Measurements from ENCODE around the gene UGT1A10.

GRCh38 chr2:233810385-233810784 lies 174.1 kb downstream of the UGT1A10 start:
- TF ChIP-seq BRCA1 (CRISPR knock-in tag; IDR thresholded peaks at IDR 0.05): no peak
- TF ChIP-seq ZNF552 (CRISPR knock-in tag; IDR thresholded peaks at IDR 0.05; ENCODE audit: borderline replicate concordance): no peak
- no peak for TF ChIP-seq ZNF589 (CRISPR knock-in tag; conservative IDR thresholded peaks at IDR 0.05)
- no peak for TF ChIP-seq ZNF451 (CRISPR knock-in tag; IDR thresholded peaks at IDR 0.05)
- no peak for TF ChIP-seq CBFB (CRISPR knock-in tag; IDR thresholded peaks at IDR 0.05)
- TF ChIP-seq, protein P1, sequence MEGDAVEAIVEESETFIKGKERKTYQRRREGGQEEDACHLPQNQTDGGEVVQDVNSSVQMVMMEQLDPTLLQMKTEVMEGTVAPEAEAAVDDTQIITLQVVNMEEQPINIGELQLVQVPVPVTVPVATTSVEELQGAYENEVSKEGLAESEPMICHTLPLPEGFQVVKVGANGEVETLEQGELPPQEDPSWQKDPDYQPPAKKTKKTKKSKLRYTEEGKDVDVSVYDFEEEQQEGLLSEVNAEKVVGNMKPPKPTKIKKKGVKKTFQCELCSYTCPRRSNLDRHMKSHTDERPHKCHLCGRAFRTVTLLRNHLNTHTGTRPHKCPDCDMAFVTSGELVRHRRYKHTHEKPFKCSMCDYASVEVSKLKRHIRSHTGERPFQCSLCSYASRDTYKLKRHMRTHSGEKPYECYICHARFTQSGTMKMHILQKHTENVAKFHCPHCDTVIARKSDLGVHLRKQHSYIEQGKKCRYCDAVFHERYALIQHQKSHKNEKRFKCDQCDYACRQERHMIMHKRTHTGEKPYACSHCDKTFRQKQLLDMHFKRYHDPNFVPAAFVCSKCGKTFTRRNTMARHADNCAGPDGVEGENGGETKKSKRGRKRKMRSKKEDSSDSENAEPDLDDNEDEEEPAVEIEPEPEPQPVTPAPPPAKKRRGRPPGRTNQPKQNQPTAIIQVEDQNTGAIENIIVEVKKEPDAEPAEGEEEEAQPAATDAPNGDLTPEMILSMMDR (CRISPR knock-in tag; IDR thresholded peaks at IDR 0.05): no peak
- no peak for TF ChIP-seq ZNF274 (CRISPR knock-in tag; IDR thresholded peaks at IDR 0.05)
- no peak for TF ChIP-seq GATAD1 (CRISPR knock-in tag; IDR thresholded peaks at IDR 0.05)
- TF ChIP-seq, protein P2, sequence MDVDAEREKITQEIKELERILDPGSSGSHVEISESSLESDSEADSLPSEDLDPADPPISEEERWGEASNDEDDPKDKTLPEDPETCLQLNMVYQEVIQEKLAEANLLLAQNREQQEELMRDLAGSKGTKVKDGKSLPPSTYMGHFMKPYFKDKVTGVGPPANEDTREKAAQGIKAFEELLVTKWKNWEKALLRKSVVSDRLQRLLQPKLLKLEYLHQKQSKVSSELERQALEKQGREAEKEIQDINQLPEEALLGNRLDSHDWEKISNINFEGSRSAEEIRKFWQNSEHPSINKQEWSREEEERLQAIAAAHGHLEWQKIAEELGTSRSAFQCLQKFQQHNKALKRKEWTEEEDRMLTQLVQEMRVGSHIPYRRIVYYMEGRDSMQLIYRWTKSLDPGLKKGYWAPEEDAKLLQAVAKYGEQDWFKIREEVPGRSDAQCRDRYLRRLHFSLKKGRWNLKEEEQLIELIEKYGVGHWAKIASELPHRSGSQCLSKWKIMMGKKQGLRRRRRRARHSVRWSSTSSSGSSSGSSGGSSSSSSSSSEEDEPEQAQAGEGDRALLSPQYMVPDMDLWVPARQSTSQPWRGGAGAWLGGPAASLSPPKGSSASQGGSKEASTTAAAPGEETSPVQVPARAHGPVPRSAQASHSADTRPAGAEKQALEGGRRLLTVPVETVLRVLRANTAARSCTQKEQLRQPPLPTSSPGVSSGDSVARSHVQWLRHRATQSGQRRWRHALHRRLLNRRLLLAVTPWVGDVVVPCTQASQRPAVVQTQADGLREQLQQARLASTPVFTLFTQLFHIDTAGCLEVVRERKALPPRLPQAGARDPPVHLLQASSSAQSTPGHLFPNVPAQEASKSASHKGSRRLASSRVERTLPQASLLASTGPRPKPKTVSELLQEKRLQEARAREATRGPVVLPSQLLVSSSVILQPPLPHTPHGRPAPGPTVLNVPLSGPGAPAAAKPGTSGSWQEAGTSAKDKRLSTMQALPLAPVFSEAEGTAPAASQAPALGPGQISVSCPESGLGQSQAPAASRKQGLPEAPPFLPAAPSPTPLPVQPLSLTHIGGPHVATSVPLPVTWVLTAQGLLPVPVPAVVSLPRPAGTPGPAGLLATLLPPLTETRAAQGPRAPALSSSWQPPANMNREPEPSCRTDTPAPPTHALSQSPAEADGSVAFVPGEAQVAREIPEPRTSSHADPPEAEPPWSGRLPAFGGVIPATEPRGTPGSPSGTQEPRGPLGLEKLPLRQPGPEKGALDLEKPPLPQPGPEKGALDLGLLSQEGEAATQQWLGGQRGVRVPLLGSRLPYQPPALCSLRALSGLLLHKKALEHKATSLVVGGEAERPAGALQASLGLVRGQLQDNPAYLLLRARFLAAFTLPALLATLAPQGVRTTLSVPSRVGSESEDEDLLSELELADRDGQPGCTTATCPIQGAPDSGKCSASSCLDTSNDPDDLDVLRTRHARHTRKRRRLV (CRISPR knock-in tag; IDR thresholded peaks at IDR 0.05): no peak
- TF ChIP-seq EP300 (IDR thresholded peaks at IDR 0.05; ENCODE audit: low read depth in 2 of 2, low read length in 2 of 2): no peak
- no peak for TF ChIP-seq EP300 (CRISPR knock-in tag; IDR thresholded peaks at IDR 0.05; ENCODE audit: borderline replicate concordance)
- no peak for TF ChIP-seq IRX3 (CRISPR knock-in tag; IDR thresholded peaks at IDR 0.05; ENCODE audit: borderline replicate concordance, low read depth)
- no peak for TF ChIP-seq ZNF180 (CRISPR knock-in tag; IDR thresholded peaks at IDR 0.05; ENCODE audit: borderline replicate concordance, low read depth)
- TF ChIP-seq, protein P3, sequence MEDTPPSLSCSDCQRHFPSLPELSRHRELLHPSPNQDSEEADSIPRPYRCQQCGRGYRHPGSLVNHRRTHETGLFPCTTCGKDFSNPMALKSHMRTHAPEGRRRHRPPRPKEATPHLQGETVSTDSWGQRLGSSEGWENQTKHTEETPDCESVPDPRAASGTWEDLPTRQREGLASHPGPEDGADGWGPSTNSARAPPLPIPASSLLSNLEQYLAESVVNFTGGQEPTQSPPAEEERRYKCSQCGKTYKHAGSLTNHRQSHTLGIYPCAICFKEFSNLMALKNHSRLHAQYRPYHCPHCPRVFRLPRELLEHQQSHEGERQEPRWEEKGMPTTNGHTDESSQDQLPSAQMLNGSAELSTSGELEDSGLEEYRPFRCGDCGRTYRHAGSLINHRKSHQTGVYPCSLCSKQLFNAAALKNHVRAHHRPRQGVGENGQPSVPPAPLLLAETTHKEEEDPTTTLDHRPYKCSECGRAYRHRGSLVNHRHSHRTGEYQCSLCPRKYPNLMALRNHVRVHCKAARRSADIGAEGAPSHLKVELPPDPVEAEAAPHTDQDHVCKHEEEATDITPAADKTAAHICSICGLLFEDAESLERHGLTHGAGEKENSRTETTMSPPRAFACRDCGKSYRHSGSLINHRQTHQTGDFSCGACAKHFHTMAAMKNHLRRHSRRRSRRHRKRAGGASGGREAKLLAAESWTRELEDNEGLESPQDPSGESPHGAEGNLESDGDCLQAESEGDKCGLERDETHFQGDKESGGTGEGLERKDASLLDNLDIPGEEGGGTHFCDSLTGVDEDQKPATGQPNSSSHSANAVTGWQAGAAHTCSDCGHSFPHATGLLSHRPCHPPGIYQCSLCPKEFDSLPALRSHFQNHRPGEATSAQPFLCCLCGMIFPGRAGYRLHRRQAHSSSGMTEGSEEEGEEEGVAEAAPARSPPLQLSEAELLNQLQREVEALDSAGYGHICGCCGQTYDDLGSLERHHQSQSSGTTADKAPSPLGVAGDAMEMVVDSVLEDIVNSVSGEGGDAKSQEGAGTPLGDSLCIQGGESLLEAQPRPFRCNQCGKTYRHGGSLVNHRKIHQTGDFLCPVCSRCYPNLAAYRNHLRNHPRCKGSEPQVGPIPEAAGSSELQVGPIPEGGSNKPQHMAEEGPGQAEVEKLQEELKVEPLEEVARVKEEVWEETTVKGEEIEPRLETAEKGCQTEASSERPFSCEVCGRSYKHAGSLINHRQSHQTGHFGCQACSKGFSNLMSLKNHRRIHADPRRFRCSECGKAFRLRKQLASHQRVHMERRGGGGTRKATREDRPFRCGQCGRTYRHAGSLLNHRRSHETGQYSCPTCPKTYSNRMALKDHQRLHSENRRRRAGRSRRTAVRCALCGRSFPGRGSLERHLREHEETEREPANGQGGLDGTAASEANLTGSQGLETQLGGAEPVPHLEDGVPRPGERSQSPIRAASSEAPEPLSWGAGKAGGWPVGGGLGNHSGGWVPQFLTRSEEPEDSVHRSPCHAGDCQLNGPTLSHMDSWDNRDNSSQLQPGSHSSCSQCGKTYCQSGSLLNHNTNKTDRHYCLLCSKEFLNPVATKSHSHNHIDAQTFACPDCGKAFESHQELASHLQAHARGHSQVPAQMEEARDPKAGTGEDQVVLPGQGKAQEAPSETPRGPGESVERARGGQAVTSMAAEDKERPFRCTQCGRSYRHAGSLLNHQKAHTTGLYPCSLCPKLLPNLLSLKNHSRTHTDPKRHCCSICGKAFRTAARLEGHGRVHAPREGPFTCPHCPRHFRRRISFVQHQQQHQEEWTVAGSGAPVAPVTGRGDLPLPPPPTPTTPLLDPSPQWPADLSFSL (CRISPR knock-in tag; IDR thresholded peaks at IDR 0.05): no peak
- TF ChIP-seq CEBPB (IDR thresholded peaks at IDR 0.05; ENCODE audit: borderline replicate concordance, low read depth, low read length): no peak
